Limb (tissue), 2 donors: Measurements from ENCODE around the gene TBC1D22A.

Experiments used
- DNase-seq, 2 donors: peaks; one replicate each; pipeline ENCODE4 v3.0.0-alpha.2; 2016; ENCODE audit errors: extremely low spot score in 2 of 2

Gene TBC1D22A

DNA sequence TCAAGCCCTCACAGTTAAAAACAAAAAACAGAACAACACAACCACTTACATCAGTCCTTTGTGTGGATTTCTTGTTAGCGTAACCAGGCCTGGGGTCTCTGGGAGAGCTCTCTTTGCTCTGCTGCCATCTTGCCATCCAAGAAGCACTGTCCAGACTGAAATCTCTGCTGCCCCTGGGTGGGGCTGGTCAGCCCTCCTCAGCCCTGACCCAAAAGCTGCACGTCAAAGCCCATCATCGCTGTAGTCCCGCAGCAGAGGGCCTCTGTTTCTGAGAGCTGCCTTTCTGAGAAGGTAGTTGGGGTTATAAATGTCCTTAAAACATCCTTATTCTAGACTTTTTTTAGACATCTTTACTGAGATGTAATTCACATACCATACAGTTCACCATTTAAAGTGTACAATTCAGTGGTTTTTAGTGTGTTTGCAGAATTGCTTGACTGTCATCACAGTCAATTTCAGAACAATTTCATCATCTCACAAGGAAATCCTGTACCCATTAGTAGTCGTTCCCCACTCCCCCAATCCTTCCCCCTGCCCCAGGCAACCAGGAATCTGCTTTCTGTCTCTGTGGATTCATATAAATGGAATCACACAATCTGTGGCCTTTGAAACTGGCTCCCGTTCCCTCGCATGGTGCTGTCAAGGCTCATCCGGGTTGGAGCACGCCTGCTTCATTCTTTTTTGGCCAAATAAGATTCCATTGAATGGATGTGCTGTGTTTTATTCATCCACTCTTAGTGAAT, 94.9 kb downstream of the TBC1D22A start:
- DNase-seq: no peak

DNA sequence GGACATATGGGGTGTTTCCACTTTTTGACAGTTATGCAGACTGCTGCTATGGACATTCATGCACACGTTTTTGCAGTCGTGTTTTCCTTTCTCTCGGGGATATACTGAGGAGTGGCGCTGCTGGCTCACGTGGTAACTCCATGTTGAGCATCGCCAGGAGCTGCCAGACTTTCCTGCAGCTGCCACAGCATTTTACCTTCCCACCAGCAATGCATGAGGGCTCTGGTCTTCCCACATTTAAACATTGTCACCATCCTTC, 95.4 kb downstream of the TBC1D22A start:
- no peak for DNase-seq

DNA sequence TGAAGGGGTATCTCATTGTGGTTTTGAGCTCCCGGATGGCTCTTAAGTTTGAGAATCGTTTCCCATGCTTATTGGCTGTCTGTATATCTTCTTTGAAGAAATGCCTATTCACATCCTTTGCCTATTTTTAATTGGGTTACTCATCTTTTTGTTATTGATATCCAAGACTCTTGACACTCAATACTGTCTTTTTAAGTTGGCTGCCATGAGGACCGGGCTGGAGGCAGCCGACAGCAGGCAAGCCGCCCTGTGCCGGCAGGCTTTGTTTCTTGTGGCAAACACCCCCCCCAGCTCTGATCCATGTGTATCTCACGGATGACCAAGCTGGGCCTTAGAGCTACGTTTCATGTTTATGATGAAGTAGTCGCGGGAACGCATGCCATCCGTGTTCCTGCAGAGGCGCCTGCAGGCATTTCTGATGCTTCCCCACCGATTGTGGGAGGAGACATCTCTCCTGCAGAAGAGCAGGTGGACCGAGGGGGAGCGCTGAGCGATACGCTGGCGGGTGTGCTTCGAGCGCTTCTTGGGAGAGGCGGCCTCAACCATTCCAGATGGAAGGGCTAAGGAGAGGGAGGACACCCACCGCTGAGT, 95.8 kb downstream of the TBC1D22A start:
- no peak for DNase-seq

DNA sequence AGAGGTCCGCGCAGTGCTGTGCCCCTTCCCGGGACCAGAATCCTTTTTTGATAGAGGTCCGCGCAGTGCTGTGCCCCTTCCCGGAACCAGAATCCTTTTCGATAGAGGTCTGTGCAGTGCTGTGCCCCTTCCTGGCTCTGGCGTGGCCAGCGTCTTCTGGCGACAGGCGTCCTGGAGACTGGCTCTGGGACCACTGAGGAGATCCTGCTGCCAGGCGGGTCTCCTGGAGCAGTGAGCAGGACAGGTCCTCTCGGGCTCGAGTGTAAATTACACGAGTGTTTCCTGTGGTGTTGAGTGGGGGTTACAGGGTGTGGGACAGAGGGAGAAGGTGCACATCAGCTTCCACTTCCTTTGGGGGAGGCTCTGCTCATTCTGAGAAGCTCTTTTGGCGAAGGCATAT, 98.1 kb downstream of the TBC1D22A start:
- DNase-seq: no peak

DNA sequence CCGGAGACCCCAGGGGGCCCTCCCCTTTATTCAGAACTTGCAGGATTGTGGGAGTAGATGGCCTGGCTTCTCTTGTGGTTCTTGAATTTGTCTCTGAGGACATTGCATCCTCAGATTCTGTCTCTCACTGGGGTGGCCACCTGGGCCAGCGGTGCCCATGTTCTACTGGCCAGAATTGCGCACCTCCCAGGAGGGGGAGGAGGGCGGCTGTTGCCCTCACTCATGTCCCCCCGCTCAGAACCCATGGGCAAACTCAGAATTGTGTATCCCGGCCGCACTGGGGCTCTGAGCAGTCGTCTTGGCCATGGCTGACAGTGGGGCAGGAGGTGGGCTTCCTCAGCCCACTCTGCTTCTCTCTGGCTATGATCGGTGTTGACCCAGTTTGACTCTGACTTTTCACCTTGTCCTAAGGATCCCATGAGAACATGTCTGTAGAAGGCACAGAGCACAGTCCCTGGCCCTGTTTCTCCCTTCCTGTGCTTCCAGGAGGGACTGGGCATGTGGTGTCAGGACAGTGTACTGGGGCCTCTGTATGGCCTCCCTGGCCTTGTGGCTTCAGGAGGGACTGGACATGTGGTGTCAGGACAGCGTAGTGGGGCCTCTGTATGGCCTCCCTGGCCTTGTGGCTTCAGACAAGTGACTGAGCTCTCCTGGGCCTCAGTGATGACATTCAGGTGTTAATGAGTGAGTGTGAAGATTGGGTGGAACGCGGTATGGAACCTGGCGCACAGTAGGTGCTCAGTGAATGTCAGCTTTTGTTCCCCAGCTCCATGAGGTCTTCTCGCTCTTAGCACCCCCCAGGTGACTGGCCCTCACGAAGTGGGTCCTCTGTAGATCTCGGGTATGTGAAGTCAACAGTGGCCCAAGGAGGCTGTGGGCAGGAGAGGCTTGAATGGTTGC, 99.3 kb downstream of the TBC1D22A start:
- DNase-seq: no peak

DNA sequence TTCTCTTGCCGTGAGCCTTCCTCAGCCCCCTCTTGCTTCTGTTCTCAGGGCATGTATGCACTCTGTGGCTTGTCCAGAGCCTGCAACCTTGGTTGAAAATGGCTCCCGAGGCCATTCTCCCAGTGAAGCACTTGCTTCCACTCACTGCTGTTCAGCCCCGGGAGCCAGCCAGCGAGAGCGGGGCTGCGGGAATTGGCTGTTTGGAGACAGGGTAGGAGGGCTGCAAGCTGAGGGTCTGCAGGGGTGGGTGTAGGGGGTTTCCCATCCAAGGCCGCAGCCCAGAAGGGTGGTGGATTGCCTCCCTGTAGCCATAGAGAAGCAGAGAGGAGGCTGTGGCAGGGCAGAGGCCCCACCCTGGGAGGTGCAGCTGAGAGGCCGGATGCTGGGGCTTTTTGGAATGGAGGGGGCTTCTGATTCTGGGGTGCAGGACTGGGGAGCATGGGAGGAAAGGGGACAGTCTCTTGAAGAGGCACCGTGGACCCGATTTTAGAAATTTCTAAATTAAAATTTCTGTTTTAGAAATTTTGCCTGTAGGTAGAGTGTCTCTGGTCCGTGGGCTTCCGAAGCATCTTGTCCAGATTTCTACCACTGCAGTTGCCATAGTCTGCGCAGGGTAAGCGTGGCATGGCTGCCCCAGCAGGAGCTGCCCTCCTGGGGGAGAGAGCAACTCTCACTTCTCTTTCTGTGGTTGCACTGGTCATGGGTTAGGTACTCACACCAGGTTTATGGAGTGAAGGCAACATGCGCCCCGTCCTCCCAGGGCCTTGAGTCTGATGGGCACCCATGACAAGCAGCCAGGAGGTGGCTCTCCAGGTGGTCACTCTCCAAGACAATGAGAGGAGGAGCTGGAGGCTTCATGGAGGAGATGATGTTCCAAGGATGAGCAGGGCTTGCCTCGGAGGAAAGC, 100.2 kb downstream of the TBC1D22A start:
- DNase-seq: no peak

DNA sequence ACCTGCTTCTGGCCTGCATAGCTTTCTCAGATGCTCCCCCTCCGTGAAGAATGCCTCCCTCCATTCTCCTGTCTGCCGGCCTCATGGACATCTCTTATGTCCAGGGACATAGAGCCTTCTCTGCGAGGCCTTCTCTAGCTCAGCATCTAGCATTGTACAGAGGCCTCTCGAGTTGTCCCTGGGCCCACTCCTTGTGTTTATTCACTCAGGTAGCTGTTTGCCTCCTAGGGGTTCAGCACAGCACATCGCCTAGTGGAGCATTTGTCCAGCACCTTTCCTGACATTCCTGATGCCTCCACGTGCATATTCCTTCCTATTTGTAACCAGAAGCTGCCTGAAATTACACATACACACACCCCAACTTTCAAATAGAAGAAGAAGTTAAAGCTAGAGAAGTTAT, 101.3 kb downstream of the TBC1D22A start:
- no peak for DNase-seq

DNA sequence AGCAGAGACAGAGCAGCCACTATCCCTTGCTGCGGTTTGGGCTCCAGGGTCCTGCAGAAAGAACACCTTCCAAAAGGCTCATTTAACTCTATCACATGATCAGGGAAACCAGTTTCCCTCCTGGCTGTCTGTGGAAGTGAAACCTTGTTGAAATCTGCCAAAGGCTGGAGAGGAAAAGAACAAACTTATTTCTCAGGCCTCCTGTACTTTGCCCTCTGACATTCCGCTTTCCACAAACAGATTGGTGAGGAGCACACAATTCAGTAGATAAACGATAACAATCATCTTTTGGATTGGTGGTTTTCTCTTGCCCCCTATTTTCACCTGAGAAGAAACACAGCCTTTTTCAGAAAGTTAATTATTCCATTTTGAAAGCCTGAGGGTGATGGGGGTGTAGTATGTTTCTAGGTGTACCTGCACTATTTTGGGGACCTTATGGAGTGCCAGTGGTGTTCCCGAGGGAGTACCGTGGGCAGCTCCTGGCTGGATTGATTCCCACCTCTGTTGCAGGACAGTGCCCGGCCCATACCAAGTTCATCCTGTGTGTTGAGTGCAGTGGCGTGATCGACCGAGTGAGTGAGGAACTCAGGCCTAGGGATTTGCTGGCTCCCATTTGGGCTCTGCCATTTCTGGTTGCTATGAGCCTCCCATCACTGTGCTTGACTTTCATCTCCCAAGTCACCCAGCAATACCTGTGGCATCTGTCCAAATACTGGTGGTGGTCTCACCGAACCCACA, 102.0 kb downstream of the TBC1D22A start:
- DNase-seq: no peak

DNA sequence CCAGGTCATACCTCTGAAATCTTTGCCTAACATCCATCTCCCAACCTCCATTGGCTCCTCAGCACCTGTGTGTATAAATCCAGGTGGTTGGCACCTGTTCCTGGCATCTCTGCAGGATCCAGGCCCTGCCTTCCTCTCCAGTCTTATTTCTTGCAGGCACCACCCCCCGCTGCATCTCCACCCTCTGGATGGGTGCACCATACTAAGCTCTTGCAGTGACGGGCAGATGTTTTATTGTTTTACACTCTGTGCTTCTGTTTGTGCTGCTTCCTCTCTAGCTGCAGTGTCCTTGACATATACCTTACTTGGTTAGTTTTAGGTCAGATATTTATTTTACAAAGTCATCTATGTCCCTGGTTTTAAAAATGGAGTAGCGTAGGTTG, 102.6 kb downstream of the TBC1D22A start:
- no peak for DNase-seq

DNA sequence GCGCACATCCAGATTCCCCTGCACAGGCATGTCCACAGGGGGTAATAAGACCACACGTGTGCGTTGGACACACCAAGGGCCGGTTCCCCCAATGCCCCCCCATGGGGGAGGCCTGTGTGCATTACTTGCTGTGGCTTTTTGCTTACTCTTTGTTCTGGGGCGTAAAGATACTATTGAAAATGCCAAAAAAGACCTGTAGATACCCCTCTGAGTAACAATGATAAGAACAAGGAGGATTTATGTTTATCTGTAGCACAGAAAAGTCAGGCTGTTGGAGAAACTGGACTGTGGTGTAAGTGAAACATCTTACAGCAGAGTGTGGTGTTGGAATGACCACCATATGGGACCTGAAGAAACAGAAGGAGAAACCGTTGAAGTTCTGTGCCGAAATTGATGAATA, 103.2 kb downstream of the TBC1D22A start:
- no peak for DNase-seq

DNA sequence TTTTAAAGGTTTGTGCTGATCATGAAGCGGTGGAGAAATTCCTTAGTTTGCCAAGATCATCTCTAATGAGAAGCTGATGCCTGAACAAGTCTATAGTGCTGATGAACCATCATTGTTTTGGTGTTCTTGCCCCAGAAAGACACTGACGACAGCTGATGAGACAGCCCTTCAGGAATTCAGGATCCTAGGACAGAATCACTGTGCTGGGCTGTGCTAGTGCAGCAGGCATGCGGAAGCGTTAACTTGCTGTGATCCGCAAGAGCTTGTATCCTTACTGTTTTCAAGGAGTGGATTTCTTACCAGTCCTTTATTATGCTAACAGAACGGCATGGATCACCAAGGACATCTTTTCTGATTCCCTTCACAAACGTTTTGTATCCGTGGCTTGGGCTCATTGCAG, 104.1 kb downstream of the TBC1D22A start:
- DNase-seq: no peak

DNA sequence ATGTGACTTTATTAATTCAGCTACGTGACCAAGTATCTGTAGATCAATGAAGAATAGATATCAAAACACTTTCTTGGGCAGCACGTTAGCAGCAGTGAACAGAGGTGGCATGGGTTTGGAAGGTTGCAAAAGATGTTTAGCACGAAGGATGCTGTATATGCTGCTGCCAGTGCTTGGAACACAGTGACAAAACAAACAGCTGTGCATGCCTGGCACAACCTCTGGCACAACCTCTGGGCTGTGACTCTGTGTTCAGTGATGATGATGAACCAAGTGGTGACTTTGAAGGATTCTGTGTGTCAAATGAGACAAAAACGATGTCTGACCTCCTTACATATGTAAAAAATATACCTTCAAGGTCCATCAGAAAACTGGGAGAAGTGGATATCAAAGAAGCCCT, 104.7 kb downstream of the TBC1D22A start:
- no peak for DNase-seq

DNA sequence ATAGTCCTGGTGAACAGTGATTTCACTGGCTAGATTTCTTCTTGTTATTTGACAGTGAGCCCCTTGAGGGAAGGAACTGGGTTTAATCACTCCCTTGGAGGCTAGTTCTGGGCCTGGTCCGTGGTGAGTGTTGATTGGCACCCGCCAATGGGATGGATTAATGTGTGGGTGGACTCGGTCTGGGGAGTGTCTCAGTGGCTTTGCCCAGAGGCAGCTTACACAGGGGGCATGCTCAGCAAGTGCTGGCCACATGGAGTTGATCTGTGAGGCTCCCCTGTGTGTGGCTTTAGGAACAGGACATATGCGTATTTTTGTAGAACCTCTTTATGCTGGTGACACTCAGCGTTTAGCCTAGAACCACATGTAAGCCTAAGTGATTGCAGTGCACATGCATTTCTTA, 106.9 kb downstream of the TBC1D22A start:
- DNase-seq: no peak

DNA sequence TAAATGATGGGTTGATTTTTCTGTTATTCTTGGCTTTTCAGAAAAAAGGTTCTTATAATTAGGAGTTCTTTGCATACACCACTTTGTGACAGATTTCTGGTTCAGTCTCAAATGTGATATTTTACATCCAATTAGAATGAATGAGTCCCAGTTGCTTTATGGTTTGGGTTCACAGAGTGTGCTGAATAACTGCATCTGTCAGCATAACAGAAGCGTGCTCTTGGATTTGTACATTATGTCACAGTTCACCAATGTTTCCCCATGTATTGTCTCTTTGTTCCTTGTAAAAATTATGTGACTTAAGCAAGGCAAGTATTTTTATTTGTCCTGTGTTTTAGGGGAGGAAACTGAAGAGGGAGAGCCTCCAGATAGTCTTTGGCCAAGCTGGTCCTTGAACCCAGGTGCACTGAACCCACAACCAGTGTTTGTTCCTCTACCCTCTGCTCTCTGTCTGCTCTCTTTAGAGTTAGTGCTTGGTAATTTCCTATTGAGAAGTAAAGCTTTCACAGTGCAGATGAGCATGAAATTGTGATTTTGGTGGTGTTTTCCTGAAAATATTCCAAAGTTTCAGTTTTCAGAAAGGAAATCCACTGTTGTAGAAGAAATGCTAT, 107.5 kb downstream of the TBC1D22A start:
- no peak for DNase-seq

DNA sequence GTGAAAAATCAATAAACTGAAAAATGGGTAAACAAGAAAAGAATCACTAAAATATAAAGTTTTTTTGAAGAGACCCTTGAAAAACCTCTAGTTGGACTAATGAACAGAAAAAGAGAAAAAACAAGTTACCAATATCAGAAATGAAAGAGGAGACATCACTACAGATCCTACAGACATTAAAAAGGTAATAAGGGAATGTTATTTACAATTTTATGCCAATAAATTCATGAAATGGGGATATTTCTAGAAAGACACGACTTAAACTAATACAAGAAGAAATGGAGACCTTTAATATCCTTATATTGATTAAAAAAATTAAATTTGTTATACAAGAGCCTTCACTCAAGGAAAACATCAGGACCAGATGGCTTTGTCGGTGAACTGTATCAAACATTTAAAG, 109.4 kb downstream of the TBC1D22A start:
- DNase-seq: no peak

DNA sequence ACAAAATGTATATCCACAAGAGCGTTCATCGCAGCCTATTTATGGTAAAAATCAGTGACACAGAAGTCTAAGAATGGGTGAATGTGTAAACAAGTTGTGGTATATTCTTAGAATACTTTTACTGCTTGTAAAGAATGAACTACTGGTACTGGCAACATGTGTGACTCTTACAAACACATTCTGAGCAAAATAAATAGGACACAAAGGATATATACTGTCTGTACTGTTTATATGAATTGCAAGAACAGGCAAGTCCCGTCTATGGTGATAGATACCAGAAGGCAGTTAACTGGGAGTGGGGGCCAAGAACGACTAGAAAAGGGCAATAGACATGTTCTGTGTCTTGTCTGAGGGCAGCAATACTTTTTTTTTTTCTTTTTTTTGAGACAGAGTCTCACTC, 112.6 kb downstream of the TBC1D22A start:
- DNase-seq: no peak

DNA sequence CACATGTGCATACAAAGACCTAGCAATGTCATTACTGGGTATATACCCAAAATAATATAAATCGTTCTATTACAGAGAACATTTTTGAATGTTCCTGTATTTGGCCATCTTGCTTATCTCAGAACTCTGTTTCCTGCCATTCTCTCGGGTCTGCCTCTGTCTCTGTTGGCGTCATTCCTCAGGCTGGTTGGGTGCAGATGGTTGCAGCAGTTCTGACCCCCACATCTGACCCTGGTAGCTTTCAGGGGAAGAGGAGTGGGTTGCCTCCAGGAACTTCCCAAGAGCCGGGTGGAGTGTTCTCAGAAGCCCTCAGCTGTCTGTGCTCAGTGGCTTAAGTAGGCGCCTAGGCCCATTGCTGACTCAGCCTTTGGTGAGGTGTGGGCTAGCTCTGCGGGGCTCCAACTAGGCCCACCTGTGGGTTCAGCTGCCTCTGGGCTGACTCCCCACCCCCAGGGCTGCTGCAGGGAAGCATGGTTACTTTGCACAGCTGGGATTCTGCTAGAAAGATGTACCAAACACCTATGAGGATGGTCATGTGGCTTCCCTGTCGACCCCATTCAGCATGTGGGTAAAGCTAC, 114.0 kb downstream of the TBC1D22A start:
- DNase-seq: no peak

DNA sequence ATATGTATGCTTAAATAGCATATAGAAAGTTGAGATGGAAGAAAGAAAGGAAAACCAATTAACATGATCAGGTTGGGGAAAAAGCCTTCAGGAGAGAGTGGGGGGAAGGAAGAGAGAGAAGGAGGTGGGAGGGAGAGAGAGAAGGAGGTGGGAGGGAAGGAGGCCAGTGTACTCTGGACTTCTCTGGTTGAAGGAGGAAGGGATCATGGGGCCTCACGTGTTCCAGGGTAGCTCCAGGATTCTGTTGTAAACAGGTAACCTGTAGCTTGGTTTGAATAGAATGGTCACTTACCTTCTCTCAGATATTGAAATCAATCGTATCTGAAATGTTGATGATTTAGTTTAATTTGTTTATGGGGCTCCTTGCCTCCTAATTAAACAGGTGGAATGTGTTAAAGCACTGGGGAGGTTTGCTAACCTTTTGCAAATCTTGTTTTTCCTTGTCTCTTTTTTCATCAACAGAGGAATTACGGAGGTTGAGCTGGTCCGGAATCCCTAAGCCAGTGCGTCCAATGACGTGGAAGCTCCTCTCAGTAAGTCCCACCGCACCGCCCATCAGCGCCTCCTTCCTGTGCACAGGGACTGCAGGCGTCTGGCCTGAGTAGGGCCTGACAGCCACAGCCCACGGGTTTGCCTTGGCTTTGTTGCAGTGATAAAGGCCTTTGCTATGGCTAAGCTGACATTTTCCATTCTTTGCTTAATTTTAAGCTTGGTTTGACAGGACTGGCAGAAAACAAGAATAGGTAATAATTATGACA, 115.9 kb downstream of the TBC1D22A start:
- no peak for DNase-seq

DNA sequence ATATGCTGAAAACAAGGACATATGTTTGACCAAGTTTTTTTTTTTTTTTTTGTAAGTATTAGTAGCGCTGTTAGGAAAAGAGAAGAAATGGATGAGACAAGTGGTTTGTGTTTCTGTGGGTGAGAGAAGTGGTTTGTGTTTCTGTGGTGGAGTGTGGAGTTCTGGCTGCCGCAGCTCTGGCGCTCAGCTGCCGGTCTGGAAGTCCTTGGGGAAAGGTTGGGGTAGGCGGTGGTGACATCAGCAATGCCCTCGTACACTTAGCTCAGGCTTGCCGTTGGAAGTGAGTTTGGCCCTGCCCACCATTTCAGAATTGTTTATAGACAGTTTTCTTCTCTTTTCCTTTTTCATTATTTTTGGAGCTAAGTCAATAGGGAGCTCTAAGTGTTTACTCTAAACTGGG, 116.6 kb downstream of the TBC1D22A start:
- DNase-seq: no peak
